Spleen (tissue), 7 donors: ENCODE measurements around the gene SOD2.

ENCODE experiments used
- CTCF ChIP-seq, 11 experiments: fragments of 200-600 bp in 7 of 11; fragments of 450-650 bp in 4 of 11; sonication (generic) in 4 of 11; IDR thresholded peaks in 8 of 11; conservative IDR thresholded peaks in 3 of 11; 1 replicate in 7 of 11; 2 replicates in 4 of 11; pipeline versions ENCODE4 v1.4.0 to v1.8.0; 2016 to 2021; ENCODE audit warnings: antibody characterized with exemption in 11 of 11, inconsistent platforms in 4 of 11, mild to moderate bottlenecking in 1 of 11
- POLR2AphosphoS5 ChIP-seq, 3 donors: sonication (generic); formaldehyde crosslinking; IDR thresholded peaks; one replicate each; pipeline ENCODE4 v1.5.1; 2017; ENCODE audit warnings: antibody characterized with exemption in 3 of 3
- donor health status: DM: no; HTN: no; CAD: no; lungs with moderate emphysema.
- donor health status: DM: no; HTN: no; CAD: no.
- donor health status: DM: no; HTN: no; CAD: no.

GRCh38 chr6:159687341-159687740 lies 5.7 kb downstream of the SOD2 start:
- TF ChIP-seq POLR2AphosphoS5 (IDR thresholded peaks at IDR 0.05) (no peak), CTCF (IDR thresholded peaks at IDR 0.05 in 8 of 11, conservative IDR thresholded peaks at IDR 0.05 in 3 of 11) (no peak)
